Measurements from ENCODE around the gene PRXL2B.
A peak's percentile ranks its signal among the peaks of the same experiment; 100 is the strongest.
"Not testable (repeated sequence)": the region's sequence is repeated elsewhere in the genome, so short reads cannot be mapped to it uniquely, and the experiment has no call there.

Gene PRXL2B, protein sequence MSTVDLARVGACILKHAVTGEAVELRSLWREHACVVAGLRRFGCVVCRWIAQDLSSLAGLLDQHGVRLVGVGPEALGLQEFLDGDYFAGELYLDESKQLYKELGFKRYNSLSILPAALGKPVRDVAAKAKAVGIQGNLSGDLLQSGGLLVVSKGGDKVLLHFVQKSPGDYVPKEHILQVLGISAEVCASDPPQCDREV

DNA sequence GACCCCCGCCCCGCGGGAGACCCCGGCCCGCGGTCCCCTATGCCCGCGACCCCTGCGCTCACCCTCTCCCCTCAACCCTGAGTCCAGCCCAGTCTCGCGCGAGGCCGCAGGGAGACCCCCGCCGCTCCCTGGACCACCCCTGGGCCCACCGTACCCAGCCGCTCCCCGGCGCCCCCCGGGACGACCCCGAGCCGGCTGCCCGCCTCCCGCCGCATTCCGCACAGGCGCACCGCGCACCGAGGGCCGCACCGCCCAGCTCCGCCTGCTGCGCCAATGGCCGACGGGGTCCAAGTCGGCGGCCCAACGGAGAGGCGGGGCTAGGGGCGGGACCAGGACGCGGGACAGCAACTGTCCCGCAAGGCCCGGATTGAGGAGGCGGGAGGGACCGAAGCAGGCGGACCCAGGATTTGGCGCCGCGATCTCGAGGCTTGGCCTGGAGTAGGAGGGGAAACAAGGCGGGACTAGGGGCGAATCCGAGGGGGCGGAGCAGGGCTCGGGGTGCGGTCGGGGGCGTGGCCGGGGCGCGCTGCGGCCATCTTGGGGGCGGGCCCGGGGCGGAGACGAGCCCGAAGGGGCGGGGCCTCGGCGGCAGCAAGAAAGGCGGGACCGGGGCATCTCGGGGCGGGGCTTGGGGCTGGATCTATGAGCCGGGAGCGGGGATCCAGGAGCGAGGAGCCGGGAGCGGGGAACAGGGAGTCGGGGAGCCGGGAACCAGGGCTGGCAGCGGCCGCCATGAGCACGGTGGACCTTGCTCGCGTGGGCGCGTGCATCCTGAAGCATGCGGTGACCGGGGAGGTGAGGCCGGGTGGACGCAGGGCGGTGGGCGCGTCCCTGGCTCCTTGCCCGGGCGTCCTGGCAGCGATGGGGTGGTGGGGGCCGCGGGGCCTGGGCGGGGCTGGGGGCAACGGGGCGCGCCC is at the start of gene PRXL2B:
TSS of gene PRXL2B (plus strand) at position 624 of the 917 bp plus-strand sequence. CDS start at position 733, 109 bp downstream.
- peak; percentile 63 for DNase-seq

DNA sequence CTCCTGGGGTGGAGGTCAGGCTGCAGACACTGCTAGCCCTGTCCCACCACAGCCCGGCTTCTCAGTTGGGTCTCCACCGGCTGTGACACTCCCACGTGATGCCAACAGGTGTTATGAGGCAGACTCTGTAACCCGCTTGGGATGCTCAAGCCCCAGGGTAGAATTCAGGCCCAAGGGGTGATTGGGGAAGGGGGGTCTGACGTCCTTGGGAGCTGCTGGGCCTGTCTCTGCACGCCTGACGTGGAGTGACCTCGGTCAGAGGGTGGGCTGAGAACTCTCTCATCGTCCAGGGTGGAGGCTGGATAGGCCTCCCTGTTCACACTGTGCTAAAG is 48.8 kb upstream of the PRXL2B start:
- no peak for DNase-seq

DNA sequence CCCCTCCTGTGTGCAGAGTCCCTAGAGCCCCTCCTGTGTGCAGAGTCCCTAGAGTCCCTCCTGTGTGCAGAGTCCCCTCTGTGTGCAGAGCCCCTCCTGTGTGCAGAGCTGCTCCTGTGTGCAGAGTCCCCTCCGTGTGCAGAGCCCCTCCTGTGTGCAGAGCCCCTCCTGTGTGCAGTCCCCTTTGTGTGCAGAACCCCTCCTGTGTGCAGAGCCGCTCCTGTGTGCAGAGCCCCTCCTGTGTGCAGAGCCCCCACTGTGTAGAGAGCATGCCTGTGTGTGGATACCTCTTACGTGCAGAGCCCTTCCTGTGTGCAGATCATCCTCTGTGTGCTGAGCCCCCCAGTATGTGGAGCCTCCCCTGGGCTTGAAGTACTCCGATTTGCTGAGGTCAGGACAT is 48.2 kb upstream of the PRXL2B start:
- no peak for DNase-seq

DNA sequence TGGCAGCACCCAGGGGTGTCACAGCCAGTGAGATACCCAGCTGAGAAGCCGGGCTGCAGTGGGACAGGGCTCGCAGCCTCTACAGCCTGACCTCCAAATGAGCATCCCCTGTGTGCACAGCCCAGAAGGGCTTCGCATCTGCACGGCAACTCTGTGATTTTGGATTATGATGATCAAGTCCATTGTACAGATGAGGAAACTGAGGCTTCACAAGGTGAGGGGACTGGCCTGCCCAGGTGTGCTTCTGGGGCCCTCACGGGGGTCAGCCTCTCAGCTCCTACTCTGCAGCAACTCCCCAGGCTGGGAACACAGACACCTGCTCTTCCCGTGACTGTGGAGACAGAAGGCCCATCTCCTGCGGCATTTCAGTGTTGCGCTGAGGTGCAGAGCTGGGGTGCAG is 47.7 kb upstream of the PRXL2B start:
- DNase-seq, result no peak

DNA sequence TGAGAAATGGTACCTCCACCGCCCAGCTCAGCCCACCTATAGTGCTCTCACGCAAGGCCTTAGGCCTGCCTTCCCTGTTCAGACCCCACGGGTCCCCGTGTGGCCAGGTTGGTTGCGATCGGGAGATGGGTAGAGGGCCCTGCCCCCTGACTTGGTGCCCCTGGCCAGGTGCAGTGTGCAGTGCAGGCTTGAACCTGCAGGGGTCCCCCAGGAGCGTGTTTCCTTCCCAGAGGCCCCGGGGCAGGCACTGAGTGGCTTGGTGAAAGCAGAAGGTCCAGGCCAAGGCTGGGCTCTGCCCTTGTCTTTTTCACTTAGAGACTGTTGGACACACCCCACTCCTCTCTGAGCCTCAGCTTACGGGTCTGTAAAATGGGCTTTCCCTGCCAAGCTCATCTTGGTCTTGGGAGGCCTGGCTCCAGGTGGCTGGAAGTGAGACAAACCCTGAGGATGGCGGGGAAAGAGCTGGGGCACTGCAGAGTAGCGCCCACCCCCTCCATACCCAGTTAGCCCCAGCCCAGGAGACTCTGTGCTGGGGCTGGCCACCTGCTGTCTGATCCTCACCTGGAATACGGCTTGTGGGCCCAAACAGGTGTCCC is 47.2 kb upstream of the PRXL2B start:
- no peak for DNase-seq

DNA sequence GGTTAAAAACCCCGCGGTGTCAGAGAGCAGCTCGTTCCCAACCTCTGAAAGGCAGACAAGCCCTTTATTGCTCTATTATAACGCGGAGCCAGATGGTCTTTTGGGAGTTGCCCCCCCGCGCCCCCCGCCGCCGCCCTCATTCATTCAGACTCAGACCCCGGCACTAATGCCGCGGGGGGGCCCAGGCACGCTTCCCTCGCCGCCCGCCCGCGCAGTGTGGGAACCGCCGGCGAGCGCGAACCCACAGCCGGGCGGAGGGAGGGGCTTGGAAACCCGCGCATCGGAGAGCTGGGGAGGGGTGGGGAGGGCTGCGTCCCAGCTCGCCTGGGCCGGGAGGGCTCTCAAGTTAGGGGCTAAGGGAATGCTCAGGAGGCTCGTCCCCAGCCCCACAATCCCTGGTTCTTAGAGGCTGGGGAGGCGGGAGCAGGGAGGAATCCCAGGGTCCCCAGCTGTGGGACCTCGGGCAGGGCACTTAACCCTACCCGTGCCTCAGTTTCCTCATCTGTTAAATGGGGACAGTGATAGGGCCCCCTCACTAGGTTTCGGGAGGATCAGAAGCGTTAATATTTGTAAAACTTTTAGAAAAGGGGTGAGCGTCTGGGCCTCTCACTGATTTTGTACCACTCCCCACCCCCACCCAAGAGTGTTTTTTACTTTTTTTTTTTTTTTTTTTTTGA is 45.6 kb upstream of the PRXL2B start:
- DNase-seq, result no peak

DNA sequence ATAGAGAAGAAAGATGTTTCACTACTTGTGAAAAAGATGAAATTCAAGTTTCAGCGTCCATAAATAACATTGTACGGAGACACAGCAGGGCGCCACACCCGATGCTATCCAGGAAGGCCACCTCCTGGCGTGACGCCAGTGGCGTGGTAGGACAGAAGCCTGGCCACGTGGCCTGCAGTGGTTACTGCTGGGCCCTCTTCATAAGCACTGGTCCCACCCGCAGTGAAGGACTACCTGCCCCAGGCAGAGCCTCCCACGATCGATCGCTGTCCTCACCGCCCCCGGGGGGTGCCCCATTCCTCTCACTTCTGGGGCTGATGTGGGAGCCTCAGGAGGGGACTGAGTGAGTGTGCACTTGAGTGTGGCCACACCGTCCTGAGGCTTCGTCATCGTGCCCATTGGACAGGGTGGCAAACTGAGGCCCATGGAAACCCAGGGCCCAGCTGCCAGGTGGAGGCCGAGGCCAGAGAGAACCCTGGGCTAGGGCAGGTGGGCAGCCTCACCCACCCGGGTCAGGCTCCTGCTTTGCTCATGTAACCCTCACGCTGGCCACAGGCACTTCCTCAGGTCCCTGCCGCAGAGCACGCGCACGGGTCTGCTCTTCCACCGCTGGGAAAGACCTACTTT is 44.8 kb upstream of the PRXL2B start:
- no peak for DNase-seq

DNA sequence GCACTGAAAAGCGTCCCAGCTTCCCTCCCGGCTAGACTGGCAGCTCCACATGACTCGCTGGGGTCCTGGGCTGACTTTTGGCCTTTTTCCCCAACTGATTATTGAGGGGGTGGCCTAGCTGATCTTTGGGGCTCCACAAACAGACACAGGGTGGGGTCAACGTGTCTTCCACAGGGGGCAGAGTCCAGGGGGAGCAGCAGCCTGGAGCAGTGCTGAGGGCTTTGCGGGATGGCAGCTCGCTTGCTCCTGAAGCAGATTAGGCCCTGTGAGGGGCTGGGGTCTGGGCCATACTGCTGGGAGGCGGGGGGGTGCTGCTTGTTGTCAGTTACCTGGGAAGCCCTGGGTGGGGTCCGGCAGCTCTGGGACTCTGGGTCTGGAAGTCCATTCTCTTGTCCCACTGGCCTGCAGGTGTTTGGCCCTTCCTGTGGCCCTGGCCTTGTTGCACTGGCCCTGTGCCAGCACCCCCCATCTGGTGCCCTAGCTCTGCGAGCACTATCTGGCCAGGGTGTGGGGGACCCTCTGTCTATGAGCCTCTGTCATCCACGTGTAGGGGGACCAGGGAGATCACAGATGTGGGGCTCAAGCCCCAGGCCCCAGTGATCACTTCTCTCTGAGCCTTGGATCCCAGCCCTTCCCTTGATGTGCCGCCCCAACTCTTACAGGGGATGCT is 44.2 kb upstream of the PRXL2B start:
- no peak for DNase-seq

DNA sequence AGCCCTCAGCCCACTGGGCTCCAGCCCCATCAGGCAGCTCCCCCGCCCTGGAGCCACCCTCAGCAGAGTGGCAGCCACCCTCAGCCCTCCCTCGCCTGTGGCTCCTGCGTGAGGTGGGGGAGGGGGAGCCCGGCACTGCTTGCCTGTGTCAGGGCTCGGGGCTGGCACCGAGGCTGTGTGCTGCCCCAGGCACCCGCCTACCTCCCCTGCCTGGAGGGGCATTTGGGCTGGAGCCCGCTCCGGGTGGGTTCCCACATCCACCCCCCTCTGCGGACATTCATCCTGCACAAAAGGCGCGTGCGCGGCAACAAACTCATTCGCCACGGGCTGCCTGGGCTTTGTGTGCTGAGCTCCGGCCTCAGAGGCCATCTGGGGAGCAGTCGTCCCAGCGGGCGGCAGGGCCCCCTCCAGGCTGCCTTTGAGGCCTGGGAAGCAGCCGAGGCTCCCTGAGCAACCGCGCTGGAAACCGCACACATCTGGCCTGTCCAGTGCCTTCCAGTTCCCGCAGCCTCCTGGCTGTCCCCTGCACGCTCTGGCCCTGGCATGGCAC is 43.0 kb upstream of the PRXL2B start:
- no peak for DNase-seq

DNA sequence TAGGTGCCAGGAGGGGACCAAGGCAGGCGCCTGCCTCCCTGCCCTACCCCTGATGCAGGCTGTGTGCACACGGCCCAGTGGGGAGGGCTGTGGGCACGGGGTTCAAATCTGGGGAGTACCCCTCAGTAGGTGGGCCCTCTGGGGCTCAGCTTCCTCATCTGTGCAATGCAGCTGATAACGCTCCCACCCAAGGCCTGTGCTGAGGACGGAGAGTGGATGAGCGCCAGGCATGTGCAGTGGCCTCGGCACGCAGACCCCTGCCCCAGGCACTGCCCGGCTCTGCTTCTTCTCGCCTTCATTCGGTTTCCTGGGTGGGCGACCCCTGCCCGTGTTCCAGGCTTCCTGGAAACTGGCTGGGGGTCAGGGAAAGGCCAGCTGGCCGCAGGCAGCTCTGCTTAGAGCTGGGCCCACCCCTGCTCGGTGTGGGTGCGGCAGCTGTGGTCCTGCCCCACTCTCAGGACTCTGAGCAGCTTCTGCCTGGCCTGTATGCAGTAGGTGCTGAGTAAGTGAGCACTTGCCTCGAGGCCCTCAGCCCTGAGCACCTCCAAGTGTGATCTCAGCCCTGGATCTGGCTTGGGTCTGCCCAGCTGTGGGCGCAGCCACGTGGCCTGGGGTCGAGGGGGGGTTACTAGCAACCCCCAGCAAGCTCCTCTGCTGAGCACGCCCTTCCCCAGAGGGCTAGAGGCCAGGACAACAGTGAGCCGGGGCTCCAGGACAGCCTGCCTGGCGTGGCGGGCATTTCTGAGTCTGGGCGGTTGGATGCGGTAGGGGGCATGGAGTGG is 42.3 kb upstream of the PRXL2B start:
- no peak for DNase-seq

DNA sequence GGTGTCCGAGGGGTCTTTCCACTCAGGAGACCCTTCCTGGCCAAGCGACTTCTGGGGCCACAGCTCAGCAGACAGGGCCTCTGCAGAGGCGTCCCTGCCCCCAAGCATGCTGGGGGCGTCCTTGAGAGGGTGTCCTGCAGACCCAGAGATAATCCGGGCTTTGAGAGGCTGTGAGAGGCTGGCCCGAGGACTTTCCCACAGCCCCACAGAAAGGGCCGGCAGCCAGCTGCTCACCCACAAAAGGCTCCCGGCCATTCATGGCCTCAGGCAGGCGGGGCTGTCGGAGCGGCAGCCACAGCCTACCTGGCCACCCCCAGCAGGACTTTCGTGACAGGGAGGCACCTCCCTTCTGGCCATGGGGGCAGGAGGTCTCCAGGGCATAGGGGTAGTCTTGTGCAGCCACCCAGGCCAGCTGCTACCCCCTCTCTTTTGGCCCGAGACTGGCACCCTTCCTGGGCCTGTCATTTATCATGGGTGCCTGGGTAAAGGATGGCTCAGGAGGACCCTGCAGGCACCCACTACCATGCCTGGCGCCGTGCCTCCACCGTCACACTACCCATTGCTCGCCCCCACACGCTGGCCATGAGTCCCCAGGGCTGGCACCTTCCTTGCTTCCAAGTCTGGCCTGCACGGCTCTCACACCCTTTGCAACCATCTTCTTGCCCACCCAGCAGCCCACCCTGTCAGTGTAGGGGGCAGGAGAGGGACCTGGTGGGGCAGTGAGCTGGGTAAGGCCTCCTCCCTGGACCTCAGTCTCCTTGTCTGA is 41.5 kb upstream of the PRXL2B start:
- no peak for DNase-seq

DNA sequence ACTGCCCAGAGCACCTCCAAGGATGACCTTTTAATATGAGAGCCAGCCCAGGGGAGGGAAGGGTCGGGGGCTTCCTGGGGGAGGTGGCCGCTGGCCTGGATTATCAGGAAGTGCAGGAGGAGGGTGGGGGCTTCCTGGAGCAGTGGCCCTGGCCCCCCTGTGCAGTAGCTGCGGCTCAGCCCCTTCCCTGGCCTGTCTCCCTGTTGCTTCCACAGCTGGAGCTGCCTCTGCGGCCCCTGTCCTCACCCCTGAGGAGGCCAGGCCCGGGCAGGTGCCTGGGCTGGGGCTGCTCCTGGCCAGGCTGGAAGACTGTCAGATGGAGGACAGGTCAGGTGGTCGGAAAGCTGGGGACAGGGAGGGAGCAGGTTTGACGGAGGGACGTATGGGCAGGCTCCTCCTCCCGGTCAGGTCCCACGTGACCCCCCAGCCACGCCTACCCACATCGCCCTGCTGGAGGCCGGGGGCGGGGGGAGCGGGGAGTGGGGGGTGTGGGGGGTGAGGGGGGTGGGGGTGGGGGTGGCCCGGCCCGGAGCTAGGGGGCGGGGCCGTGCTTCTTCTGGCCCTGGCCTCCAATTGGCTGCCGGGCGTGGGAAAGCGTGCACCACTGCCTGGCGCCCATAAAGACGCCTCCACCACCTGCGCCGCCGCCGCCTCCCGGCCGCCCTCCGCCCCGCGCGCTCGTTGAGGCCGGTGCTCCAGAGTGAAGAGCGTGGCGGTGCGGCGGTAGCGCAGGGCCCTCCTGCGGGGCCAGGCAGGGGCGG is 40.6 kb upstream of the PRXL2B start:
- DNase-seq, result peak; percentile 47

DNA sequence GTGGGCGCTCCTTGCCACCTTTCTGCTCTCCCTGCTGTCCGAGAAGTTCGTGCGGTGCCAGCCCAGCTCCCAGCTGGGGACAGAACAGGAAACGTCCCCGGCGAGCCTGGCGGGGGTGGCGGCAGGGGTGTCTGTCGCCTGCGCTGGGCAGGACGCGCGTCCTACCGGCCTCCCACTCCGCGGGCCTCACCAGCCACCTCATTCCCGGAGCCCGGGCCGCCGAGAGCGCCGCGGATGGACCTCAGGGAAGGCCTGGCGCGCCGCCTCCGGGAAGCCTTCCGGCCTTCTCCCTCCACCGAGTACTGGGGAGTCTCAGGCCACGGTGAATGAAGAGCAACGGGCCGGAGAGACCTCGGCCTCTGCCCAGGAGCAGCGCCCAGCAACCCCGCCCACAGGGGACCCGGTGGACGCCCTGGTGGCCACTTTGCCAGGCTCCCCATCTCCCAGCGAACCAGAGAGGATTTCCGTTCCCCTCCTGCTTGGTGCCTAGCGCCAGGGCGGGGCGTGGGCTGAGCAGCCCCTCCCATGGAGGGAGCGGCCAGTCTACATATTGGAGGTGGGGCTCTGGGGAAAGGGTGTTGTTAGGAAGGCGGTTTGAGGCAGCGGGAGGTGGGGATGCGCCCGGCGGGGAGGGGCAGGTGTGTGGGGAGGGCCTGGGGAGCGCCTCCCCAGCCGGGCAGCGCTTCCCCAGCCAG is 39.9 kb upstream of the PRXL2B start:
- DNase-seq, result no peak

DNA sequence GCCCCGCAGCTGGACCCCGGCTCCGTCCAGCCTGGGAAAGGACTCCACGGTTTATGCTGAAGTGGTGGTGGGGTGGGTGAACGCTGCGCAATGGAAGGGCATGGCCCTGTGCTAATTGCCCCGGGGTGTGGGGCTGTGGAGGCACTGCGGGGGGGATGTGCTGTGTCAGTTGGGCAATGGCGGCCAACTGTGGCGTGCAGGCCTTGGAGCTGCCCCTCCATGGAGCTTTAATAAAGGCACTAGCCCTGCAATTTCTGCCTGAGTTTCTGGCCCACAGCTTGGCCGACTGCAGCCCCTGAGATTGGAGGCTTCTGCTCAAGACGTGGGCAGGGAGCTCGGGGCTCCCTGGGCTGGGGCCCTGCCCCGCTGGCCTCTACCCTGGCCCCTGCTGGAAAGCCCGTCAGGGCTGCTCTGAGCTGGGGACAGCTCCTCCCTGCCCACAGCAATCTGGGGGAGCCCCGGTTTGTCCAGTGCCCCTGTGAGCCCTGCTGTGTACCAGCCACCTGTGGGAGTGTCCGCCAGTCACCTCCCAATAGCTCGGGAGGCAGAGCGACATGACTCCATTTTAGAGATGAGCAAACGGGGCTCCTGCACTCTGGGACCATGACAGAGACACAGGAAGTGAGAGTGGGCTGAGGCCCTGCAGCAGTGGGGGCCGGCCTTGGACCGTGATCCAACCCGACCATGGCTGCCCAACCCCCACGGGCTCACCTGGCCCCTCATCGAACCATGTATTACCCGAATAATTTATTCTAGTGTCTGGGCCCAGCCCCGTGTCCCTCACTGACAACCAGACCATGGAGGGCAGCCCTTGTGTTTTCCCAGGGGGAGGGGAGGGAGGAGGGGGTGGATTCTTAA is 39.1 kb upstream of the PRXL2B start:
- DNase-seq, result no peak

DNA sequence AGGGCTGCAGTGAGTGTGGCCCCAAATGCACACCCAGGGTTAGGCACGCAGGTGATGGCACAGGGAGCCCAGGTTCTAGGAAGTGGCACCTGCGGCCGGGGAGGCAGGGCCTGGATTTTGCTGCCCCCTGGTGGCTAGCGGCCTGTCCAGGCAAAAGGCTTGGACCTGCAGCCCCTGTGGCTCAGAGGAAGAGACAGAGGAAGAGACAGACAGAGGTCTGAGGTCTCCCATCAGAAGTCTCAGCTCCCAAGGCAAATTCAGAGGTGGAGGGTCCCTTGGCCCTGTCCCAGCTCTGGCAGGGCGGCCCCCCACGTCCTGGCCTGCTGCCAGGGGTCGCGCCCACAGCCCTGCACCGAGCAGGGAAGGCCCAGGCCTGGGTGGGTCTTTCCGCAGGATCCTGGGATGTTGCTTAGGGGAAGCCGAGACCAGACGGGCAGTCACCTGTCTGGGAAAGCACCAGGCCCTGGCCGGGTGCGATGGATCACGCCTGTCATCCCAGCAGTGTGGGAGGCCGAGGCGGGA is 38.4 kb upstream of the PRXL2B start:
- no peak for DNase-seq

DNA sequence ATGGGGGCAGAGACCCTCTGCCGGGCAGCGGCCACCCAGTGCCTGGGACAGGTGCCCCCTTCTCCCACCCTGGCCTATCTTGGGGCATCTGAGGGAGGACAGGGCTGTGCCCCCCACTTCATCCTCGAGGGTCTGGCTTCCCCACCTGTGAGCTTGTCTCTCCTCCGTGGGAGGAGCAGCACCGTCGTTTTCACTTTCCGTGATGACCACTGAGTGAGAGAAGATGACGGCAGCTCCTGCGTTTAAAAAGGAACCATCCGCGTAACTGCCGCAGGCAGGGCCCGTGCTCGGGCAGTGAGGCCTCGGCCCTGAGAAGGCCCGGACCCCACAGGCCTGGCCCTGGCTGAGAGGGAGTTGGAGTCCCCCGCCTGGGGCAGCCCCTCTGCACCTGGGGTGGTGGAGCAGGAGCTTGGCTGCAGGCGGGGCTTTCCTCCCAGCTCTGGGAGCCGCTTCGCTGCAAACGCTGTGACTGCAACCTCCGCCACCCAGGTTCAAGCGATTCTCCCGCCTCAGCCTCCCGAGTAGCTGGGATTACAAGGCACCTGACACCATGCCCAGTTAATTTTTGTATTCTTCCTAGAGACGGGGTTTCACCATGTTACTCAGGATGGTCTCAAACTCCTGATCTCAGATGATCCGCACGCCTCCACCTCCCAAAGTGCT is 37.1 kb upstream of the PRXL2B start:
- DNase-seq, result not testable (repeated sequence)

DNA sequence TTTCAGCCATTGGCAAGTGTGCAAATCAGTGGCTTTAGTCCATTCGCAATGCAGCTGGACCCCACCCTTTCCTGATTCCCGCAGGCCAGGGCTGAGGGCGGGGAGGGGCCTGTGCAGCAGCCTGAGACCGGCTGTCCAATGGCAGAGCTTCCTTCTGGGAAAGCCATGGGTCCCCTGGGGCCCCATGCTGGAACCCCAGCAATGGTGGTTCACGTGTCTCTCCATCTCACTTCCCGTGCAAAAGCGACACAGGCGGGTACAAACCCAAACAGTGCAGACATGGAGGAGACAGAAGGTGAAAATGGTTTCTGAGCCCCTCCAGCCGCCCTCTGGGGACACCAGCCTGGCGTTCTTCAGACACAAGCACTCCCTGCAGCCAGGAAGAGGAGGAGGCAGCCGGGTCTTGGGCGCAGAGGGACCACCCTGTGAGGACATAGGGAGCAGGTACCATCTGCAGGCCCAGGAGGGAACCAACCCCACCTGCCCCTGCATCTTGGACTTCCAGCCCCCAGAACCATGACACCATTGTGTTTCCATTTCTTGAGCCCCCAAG is 36.2 kb upstream of the PRXL2B start:
- DNase-seq, result not testable (repeated sequence)

All from NCI-H524 treated with DMSO at 0.1 percent for 48 hours (cell line).